Measurements from ENCODE around the gene ARHGDIA.
"Not testable (repeated sequence)": the region's sequence is repeated elsewhere in the genome, so short reads cannot be mapped to it uniquely, and the experiment has no call there.

Gene ARHGDIA

GRCh38 chr17:81843713-81844326 lies 27.3 kb downstream of the ARHGDIA start:
- DNase-seq (ENCODE audit: low read depth in 2 of 2): no peak

GRCh38 chr17:81842725-81843504 lies 28.2 kb downstream of the ARHGDIA start:
- DNase-seq (ENCODE audit: low read depth in 2 of 2): no peak

- DNase-seq (ENCODE audit: low read depth in 2 of 2): no peak
These were observed 28.8 kb downstream of the ARHGDIA start for GRCh38 chr17:81842378-81842724.

GRCh38 chr17:81841866-81842265 lies 29.3 kb downstream of the ARHGDIA start:
- no peak for DNase-seq (ENCODE audit: low read depth in 2 of 2)

- no peak for DNase-seq (ENCODE audit: low read depth in 2 of 2)
These were observed 30.0 kb downstream of the ARHGDIA start for GRCh38 chr17:81840826-81841778.

GRCh38 chr17:81840059-81840458 lies 31.1 kb downstream of the ARHGDIA start:
- not testable (repeated sequence) for DNase-seq (ENCODE audit: low read depth in 2 of 2)

- no peak for DNase-seq (ENCODE audit: low read depth in 2 of 2)
These were observed 31.8 kb downstream of the ARHGDIA start for GRCh38 chr17:81839301-81839700.

DNA sequence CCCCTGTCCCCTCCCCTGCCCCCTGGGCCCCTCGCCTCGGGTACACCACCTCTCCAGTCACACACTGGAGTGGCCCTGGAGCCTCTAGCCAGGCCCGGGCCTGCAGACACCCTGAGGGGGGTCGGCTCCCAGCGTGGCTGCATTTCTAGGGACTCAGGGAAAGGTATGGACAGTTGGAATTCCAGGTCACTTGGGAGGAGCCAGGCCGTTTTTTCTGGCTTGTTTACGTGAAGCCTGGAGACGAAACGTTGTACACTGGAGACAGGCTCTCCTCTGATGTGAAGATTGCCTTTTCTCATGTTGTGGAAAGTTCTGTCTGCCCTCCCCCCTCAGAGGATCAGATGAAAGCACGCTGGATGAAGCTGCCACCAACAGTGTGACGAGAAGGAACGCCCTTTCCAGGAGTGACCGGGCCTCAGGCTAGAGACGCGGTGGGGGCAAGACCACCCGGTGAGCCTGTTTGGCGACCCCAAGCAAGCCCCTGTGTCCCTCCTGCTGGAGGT lies 32.3 kb downstream of the ARHGDIA start:
- DNase-seq (ENCODE audit: low read depth in 2 of 2): no peak

DNA sequence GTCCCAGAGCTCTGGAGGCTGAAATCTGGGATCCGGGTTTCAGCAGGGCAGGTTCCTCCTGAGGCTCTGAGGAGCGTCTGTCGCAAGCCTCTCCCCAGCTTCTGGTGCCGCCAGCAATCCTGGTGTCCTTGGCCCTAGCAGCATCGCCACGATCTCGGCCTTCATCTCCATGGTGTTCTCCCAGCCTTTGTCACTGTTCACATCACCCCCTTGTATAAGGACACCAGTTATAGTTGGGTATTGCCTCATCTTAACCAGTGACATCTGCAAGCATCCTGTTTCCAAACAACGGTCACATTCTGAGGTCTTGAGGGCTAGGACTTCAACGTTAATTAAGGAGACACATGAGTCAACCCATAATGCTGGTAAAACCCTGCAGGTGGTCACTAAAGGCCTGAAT lies 33.5 kb downstream of the ARHGDIA start:
- no peak for DNase-seq (ENCODE audit: low read depth in 2 of 2)

DNA sequence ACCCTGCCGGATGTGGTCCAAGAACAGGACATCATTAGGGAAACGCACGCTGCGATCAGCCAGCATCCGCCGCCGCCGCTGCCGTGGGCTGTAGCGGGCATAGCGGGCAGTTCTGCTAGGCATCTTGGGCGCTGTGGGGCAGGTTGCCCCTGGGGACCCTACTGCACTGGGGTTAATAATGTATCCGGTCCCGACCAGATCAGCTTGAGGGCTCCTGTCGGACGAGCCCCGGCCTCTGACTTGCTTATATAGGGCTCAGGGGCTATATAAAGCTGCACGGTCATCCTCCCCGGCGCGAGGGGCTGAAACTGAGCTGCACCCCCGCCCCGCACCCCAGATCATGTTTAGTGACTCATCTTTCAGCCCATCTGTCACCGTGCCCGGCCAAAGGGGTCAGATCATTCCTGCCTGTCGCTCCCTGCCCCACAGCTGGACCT lies 36.3 kb downstream of the ARHGDIA start, which contains the start of gene PPP1R27:
TSS of gene PPP1R27 (minus strand) at position 220 of the 437 bp plus-strand sequence. CDS start at position 123, 97 bp downstream.
- DNase-seq (ENCODE audit: low read depth in 2 of 2): no peak

DNA sequence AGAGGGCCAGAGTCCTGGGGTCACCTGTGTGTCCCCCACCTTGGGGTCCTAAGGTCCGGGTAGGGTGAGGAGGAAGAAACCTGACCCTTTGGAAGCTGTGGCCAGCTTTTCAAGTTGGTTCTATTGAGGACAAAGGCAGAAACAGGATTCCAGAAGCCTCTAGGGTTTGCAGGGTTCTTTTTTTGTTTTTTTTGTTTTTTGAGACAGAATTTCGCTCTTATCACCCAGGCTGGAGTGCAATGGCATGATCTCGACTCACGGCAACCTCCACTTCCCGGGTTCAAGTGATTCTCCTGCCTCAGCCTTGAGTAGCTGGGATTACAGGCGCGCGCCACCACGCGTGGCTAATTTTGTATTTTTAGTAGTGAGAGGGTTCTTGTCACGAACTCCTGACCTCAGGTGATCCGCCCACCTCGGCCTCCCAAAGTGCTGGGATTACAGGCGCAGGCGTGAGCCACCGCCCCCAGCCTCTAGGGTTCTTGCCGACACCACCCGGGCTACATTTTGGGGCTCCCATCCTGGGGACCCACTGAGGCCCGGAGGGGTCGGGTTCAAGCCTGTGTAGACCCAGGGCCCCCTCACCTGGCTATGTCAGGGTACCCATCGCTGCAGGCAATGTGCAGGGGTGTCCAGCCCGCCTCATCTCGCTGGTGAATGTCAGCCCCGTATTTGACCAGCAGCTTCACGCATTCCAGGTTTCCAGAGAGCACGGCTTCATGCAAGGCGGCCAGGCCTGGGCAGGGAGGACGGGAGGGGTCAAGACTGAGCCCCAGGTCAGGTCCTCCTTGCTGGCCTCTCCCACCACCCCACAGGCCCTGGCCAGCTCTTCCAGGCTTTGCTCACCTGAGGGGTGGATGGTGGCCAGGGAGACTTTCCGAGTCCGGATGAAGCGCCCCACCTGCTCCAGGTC lies 37.0 kb downstream of the ARHGDIA start:
- no peak for DNase-seq (ENCODE audit: low read depth in 2 of 2)

DNA sequence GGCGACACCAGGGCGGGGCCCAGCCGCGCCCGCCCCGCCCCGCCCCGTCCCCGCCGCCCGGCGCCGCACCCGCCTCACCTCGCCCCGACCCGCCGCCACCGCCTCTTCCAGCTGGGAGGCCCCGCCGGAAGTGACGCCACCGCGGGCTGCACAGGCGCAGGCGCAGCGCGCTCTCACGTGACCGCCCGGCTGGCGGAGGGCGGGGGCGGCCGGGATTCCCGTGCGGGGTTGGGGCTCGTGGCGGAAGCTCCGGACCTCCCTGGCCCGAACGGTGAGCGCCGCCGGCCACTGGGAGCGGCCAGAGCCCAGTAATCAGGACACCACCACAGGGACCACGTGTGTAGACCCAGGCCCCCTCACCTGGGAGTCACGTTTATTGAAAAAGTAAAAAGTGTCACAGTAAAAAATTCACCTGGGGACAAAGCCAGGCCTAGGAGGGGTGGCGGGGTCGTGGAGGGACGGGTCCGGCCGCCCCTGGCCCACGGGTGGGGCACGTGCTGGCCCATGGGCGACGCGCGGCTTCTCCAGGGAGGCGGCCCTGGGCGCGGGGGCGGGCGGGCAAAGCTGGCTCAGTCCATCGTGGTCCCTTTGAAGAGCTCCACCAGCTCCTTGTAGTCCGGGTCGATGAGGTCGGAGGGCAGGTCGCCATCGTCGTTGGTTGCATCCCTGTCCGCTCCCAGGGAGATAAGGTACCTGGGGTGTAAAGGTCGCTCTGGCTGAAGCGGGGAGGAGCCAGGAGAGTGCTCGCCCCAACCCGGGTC lies 37.8 kb downstream of the ARHGDIA start, which contains the start of gene MCRIP1:
TSS of gene MCRIP1 (minus strand) at position 132 of the 761 bp plus-strand sequence. CDS start 8,785 bp downstream, outside the sequence.
- DNase-seq (ENCODE audit: low read depth in 2 of 2): peak; percentile 96

DNA sequence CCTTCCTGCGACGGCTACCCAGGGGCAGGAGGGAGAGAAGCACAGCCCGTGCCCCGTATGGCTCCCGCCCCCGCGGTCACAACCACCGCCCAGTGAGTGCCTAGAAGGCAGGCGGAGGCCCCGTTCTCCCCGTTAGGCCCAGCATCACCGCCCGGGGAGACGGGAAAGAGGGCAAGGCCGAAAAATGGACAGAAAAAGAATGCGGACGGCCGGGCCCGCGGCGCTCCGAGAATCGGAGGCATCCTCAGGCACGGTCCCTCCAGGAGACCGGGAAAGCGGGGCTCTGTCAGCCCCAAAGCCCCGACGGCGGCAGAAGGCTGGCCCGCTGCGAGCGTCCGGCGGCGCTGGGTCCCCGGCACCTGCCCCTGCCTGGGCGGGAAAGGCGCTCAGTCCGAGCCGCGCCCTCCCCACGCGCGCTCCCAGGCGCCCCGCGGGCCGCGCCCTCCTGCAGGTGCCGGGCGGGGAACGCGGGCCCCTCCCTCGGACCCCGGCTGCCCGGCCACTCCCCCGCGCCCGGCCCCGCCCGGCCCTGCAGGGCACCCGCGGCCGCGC lies 38.5 kb downstream of the ARHGDIA start:
- peak; percentile 22 to 35 for DNase-seq (ENCODE audit: low read depth in 2 of 2)

- DNase-seq (ENCODE audit: low read depth in 2 of 2): peak; percentile 36
These were observed 39.1 kb downstream of the ARHGDIA start for GRCh38 chr17:81831957-81832607.

GRCh38 chr17:81831563-81831956 lies 39.6 kb downstream of the ARHGDIA start:
- no peak for DNase-seq (ENCODE audit: low read depth in 2 of 2)

- DNase-seq (ENCODE audit: low read depth in 2 of 2): no peak
These were observed 41.3 kb downstream of the ARHGDIA start for GRCh38 chr17:81829858-81830257.

DNA sequence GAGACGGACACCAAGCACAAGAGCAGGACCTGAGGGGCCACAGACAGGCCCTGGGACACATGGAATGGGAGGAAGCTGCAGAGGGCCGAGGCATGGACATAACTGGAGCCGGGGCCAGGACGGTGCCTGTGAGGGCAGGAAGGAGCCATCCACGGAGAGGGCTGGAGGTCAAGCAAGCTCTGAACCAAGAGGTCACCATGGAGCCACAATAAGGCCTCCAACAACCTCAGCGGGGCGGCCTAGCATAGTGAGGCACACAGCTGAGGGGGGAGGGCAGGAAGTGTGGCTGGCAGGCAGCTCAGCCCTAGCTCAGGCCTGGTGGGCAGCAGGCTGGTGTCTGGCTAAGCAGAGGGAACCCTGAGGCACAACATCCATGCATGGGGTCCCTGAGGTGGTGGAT lies 42.5 kb downstream of the ARHGDIA start:
- DNase-seq (ENCODE audit: low read depth in 2 of 2): no peak

- DNase-seq (ENCODE audit: low read depth in 2 of 2): no peak
These were observed 45.2 kb downstream of the ARHGDIA start for GRCh38 chr17:81825841-81826466.

GRCh38 chr17:81824595-81824994 lies 46.5 kb downstream of the ARHGDIA start:
- no peak for DNase-seq (ENCODE audit: low read depth in 2 of 2)

Measured in stimulated activated CD8-positive, alpha-beta memory T cell treated with anti-CD3 and anti-CD28 coated beads, Interleukin-15, amount 100 ng/mL, for 48 hours (primary cell).